Panc1 (cell line): ENCODE data around the gene TMEM120B. TPM values are rescaled to one million over a fixed set of nuclear protein-coding genes. Genes with fewer than 3 reads are reported as not detected.

ENCODE experiments used
- ATAC-seq: fragments of 200-7000 bp; cut with Tn5 transposase; 2 replicates; pipeline ENCODE4 v1.9.1; 2020; ENCODE audit warnings: mild to moderate bottlenecking, moderate library complexity
- BruUV-seq: library from RNA; stranded (reverse); fragments of 400-500 nt; replicated peaks from 2 replicates; lab custom pipeline; 2021; lab: Mats Ljungman, UMichigan
- CTCF ChIA-PET: fragments of 300-600 bp; sonication (Branson Sonifier 250); formaldehyde crosslinking; loops from one replicate; lab custom pipeline; 2022; ENCODE audit warnings: antibody characterized with exemption; lab: Charles Lee
- POLR2A ChIA-PET: fragments of 300-600 bp; sonication (Branson Sonifier 250); formaldehyde crosslinking; loops from one replicate; lab custom pipeline; 2022; ENCODE audit warnings: antibody characterized with exemption; lab: Charles Lee
- DNase-seq: peaks from one replicate; pipeline ENCODE4 v3.0.0-alpha.2; 2010; ENCODE audit warnings: low read depth, low spot score
- H3K27ac ChIP-seq: 2 replicates; pipeline ENCODE4 v1.5.1; 2011; ENCODE audit warnings: mild to moderate bottlenecking, low read length, inconsistent platforms
- H3K27me3 ChIP-seq: fragments of 200-500 bp; sonication (Bioruptor generic); 2 replicates; pipeline ENCODE4 v1.6.0; 2014; ENCODE audit warnings: low read length, inconsistent platforms; ENCODE audit not compliant: control insufficient read depth, insufficient read depth
- H3K36me3 ChIP-seq: fragments of 200-500 bp; sonication (Bioruptor generic); 2 replicates; pipeline ENCODE4 v1.5.1; 2014; ENCODE audit warnings: inconsistent platforms, mild to moderate bottlenecking, low read length, moderate library complexity; ENCODE audit not compliant: control insufficient read depth, insufficient read depth
- H3K4me1 ChIP-seq: 2 replicates; pipeline ENCODE4 v1.5.1; 2011; ENCODE audit warnings: inconsistent platforms, mild to moderate bottlenecking, low read length, moderate library complexity; ENCODE audit not compliant: control insufficient read depth, insufficient read depth
- H3K4me3 ChIP-seq, 2 experiments: 2 replicates each; pipeline ENCODE4 v1.5.1; 2011 to 2012; ENCODE audit warnings: low read depth in 2 of 2, low read length in 2 of 2, mild to moderate bottlenecking in 2 of 2, inconsistent platforms in 1 of 2, moderate library complexity in 1 of 2
- H3K9me3 ChIP-seq: fragments of 200-500 bp; sonication (Bioruptor generic); 2 replicates; pipeline ENCODE4 v1.5.1; 2014; ENCODE audit warnings: low read depth, mild to moderate bottlenecking, inconsistent platforms, low read length, moderate library complexity; ENCODE audit not compliant: control insufficient read depth, insufficient read depth
- POLR2AphosphoS5 ChIP-seq: IDR thresholded peaks from 2 replicates; pipeline ENCODE4 v1.6.1; 2012; ENCODE audit warnings: mild to moderate bottlenecking, low read depth, low read length, moderate library complexity
- SIN3A ChIP-seq: IDR thresholded peaks from 2 replicates; pipeline ENCODE4 v1.6.1; 2012; ENCODE audit warnings: low read depth, mild to moderate bottlenecking, low read length, moderate library complexity, borderline replicate concordance; ENCODE audit not compliant: insufficient read depth
- TCF7L2 ChIP-seq: IDR thresholded peaks from 2 replicates; pipeline ENCODE4 v1.6.1; 2011; ENCODE audit warnings: mild to moderate bottlenecking, low read depth, low read length, inconsistent platforms
- in situ Hi-C: cut with HindIII; loops from 2 replicates; pipeline ENCODE4 v1.10.0; 2016; ENCODE audit warnings: low sequenced_read_pairs, low pct_unique_long_range_greater_than_20kb
- intact Hi-C: fragments of 100-400 bp; cut with micrococcal nuclease; formaldehyde crosslinking; loops from one replicate; pipeline ENCODE4 v1.10.0; 2022; ENCODE audit not compliant: unreplicated experiment
- total RNA-seq: library from RNA; stranded (reverse); gene quantifications from one replicate; pipeline ENCODE4 v1.2.1, GENCODE V29; 2021; ENCODE audit not compliant: unreplicated experiment
- TF ChIP-seq, protein P1 (sequence below), 2 experiments: IDR thresholded peaks; 2 replicates each; pipeline ENCODE4 v1.6.1; 2011 to 2012; ENCODE audit warnings: low read depth in 2 of 2, control low read depth in 1 of 2, low read length in 1 of 2, mild to moderate bottlenecking in 1 of 2, moderate library complexity in 1 of 2; ENCODE audit not compliant: insufficient read depth in 1 of 2
- TF ChIP-seq, protein P2 (sequence below): fragments of 450-650 bp; IDR thresholded peaks from 2 replicates; pipeline ENCODE4 v1.5.1; 2017; ENCODE audit warnings: mild to moderate bottlenecking

Gene TMEM120B
- total RNA-seq, 1 experiment from 2014 or later = 22.3 TPM

DNA sequence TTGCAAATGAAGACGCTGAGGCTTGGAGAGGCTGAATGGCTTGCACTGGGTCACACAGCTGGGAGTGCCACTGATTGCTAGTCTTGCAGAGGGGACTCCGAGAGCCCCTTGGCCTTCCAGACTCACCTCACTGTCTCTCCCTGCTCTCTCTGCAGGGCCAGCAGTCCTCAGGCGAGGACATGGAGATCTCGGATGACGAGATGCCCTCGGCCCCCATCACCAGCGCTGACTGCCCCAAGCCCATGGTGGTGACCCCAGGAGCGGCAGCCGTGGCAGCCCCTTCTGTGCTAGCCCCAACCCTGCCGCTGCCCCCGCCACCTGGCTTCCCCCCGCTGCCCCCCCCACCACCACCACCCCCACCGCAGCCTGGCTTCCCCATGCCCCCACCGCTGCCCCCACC is 101.4 kb downstream of the TMEM120B start:
- TF ChIP-seq TCF7L2 (no peak), SIN3A (no peak), POLR2AphosphoS5 (no peak)
- TF ChIP-seq, protein P1, sequence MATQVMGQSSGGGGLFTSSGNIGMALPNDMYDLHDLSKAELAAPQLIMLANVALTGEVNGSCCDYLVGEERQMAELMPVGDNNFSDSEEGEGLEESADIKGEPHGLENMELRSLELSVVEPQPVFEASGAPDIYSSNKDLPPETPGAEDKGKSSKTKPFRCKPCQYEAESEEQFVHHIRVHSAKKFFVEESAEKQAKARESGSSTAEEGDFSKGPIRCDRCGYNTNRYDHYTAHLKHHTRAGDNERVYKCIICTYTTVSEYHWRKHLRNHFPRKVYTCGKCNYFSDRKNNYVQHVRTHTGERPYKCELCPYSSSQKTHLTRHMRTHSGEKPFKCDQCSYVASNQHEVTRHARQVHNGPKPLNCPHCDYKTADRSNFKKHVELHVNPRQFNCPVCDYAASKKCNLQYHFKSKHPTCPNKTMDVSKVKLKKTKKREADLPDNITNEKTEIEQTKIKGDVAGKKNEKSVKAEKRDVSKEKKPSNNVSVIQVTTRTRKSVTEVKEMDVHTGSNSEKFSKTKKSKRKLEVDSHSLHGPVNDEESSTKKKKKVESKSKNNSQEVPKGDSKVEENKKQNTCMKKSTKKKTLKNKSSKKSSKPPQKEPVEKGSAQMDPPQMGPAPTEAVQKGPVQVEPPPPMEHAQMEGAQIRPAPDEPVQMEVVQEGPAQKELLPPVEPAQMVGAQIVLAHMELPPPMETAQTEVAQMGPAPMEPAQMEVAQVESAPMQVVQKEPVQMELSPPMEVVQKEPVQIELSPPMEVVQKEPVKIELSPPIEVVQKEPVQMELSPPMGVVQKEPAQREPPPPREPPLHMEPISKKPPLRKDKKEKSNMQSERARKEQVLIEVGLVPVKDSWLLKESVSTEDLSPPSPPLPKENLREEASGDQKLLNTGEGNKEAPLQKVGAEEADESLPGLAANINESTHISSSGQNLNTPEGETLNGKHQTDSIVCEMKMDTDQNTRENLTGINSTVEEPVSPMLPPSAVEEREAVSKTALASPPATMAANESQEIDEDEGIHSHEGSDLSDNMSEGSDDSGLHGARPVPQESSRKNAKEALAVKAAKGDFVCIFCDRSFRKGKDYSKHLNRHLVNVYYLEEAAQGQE (IDR thresholded peaks at IDR 0.05; ENCODE audit: insufficient read depth in 1 of 2, low read depth in 2 of 2, low read length in 1 of 2) = no peak
- TF ChIP-seq, protein P2, sequence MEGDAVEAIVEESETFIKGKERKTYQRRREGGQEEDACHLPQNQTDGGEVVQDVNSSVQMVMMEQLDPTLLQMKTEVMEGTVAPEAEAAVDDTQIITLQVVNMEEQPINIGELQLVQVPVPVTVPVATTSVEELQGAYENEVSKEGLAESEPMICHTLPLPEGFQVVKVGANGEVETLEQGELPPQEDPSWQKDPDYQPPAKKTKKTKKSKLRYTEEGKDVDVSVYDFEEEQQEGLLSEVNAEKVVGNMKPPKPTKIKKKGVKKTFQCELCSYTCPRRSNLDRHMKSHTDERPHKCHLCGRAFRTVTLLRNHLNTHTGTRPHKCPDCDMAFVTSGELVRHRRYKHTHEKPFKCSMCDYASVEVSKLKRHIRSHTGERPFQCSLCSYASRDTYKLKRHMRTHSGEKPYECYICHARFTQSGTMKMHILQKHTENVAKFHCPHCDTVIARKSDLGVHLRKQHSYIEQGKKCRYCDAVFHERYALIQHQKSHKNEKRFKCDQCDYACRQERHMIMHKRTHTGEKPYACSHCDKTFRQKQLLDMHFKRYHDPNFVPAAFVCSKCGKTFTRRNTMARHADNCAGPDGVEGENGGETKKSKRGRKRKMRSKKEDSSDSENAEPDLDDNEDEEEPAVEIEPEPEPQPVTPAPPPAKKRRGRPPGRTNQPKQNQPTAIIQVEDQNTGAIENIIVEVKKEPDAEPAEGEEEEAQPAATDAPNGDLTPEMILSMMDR = no peak
- intact Hi-C loops (no loop called here), in situ Hi-C loops (no loop called here)
- no peak for DNase-seq
- H3K27me3 ChIP-seq = no peaks in the 10 kb centered on the region
- H3K4me3 ChIP-seq = no peak overlapping the region
- H3K4me1 ChIP-seq = peaks cover 22% of the 10 kb centered on the region
- no TSS peak for BruUV-seq
- no peak for ATAC-seq
- POLR2A ChIA-PET = interaction anchor here (0.5 kb wide), 1 partner anchor 47 kb away, joined by 4 read pairs; no protein-coding TSS in a partner anchor
- CTCF ChIA-PET = no interaction called here
- no peak overlapping the region; the same call in 1 of the 2 replicates for H3K27ac ChIP-seq
- H3K9me3 ChIP-seq = no peaks in the 10 kb centered on the region
- H3K36me3 ChIP-seq = peaks cover 10% of the 10 kb centered on the region

DNA sequence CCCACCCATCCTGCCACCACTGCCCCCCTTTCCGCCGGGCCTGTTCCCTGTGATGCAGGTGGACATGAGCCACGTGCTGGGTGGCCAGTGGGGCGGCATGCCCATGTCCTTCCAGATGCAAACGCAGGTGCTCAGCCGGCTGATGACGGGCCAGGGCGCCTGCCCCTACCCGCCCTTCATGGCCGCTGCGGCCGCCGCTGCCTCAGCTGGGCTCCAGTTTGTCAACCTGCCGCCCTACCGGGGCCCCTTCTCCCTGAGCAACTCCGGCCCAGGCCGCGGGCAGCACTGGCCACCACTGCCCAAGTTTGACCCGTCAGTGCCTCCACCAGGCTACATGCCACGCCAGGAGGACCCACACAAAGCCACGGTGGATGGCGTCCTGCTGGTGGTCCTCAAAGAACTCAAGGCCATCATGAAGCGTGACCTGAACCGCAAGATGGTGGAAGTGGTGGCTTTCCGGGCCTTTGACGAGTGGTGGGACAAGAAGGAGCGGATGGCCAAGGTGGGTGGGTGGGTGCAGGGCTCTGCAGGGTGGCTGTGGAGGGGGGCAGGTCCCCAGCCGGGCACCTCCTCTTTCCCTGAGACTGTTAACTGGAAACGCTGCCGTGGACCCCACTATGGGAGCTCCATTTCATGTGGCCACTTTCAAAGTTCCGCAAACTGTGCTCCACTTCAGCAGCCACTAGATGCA is 102.0 kb downstream of the TMEM120B start:
- H3K36me3 ChIP-seq = peaks cover 8% of the 10 kb centered on the region
- H3K4me3 ChIP-seq = no peak overlapping the region
- H3K27me3 ChIP-seq = no peaks in the 10 kb centered on the region
- intact Hi-C loops = no loop called here
- TF ChIP-seq POLR2AphosphoS5 = no peak
- no peak for TF ChIP-seq TCF7L2
- TF ChIP-seq, protein P1 (IDR thresholded peaks at IDR 0.05; ENCODE audit: insufficient read depth in 1 of 2, low read depth in 2 of 2, low read length in 1 of 2) = no peak
- TF ChIP-seq, protein P2 = no peak
- TF ChIP-seq SIN3A = no peak
- ATAC-seq (no peak), DNase-seq (no peak)
- BruUV-seq = no TSS peak
- CTCF ChIA-PET = no interaction called here
- POLR2A ChIA-PET = no interaction called here
- in situ Hi-C loops = no loop called here
- no peak overlapping the region for H3K27ac ChIP-seq
- peaks cover 22% of the 10 kb centered on the region for H3K4me1 ChIP-seq
- H3K9me3 ChIP-seq = no peaks in the 10 kb centered on the region
